Keratinocyte (primary cell): Measurements from ENCODE around the gene PPM1J. TPM values are rescaled to one million over a fixed set of nuclear protein-coding genes. Genes with fewer than 3 reads are reported as not detected.
A peak's percentile ranks its signal among the peaks of the same experiment; 100 is the strongest.

ENCODE experiments used
- DNase-seq: peaks from one replicate; pipeline ENCODE4 v3.0.0-alpha.2; 2011; ENCODE audit warnings: low read depth, missing footprints, low spot score
- FAIRE-seq: peaks from 2 replicates; lab custom pipeline; 2011; peaks lifted over from hg19 to GRCh38; lab: Jason Lieb, UNC
- H2AFZ ChIP-seq: 2 replicates; pipeline ENCODE4 v1.6.0; 2012; ENCODE audit warnings: low read length, control low read depth, inconsistent platforms; ENCODE audit not compliant: control insufficient read depth
- H3K27ac ChIP-seq: 2 replicates; pipeline ENCODE4 v1.5.1; 2011; ENCODE audit warnings: low read length; ENCODE audit not compliant: control insufficient read depth, insufficient read depth
- H3K27me3 ChIP-seq: 3 replicates; pipeline ENCODE4 v1.6.0; 2011; ENCODE audit warnings: low read length; ENCODE audit not compliant: control insufficient read depth, insufficient read depth; ENCODE audit errors: extremely low read depth
- H3K36me3 ChIP-seq, 2 experiments: 2 replicates in 1 of 2; 3 replicates in 1 of 2; pipeline ENCODE4 v1.5.1; 2011; ENCODE audit warnings: low read length in 2 of 2, mild to moderate bottlenecking in 1 of 2; ENCODE audit not compliant: control insufficient read depth in 2 of 2, insufficient read depth in 2 of 2; ENCODE audit errors: extremely low read depth in 1 of 2
- H3K4me1 ChIP-seq: 3 replicates; pipeline ENCODE4 v1.5.1; 2011; ENCODE audit warnings: low read length; ENCODE audit not compliant: control insufficient read depth, insufficient read depth; ENCODE audit errors: extremely low read depth
- H3K4me2 ChIP-seq: 3 replicates; pipeline ENCODE4 v1.6.0; 2011; ENCODE audit warnings: low read depth, low read length; ENCODE audit not compliant: control insufficient read depth, insufficient read depth; ENCODE audit errors: extremely low read depth
- H3K4me3 ChIP-seq, 3 experiments: fragments of 200-600 bp in 1 of 3; sonication (generic) in 1 of 3; 2 replicates in 2 of 3; 3 replicates in 1 of 3; pipeline ENCODE4 v1.5.1; 2011 to 2016; ENCODE audit warnings: low read length in 3 of 3, mild to moderate bottlenecking in 3 of 3, control low read depth in 2 of 3, inconsistent platforms in 1 of 3, low read depth in 1 of 3, mixed read lengths in 1 of 3, mixed run types in 1 of 3, moderate library complexity in 1 of 3; ENCODE audit not compliant: control insufficient read depth in 2 of 3, insufficient read depth in 2 of 3; ENCODE audit errors: extremely low read depth in 1 of 3
- H3K79me2 ChIP-seq: 2 replicates; pipeline ENCODE4 v1.6.0; 2012; ENCODE audit warnings: low read length; ENCODE audit not compliant: control insufficient read depth, insufficient read depth
- H3K9ac ChIP-seq: 3 replicates; pipeline ENCODE4 v1.6.0; 2011; ENCODE audit warnings: low read length; ENCODE audit not compliant: control insufficient read depth, insufficient read depth; ENCODE audit errors: extremely low read depth
- H3K9me1 ChIP-seq: 3 replicates; pipeline ENCODE4 v1.6.0; 2011; ENCODE audit warnings: low read length; ENCODE audit not compliant: control insufficient read depth, insufficient read depth; ENCODE audit errors: extremely low read depth
- H3K9me3 ChIP-seq: 2 replicates; pipeline ENCODE4 v1.5.1; 2012; ENCODE audit warnings: low read depth, low read length; ENCODE audit not compliant: control insufficient read depth
- H4K20me1 ChIP-seq: 3 replicates; pipeline ENCODE4 v1.6.0; 2011; ENCODE audit warnings: low read length; ENCODE audit not compliant: control insufficient read depth, insufficient read depth; ENCODE audit errors: extremely low read depth
- CTCF ChIP-seq, 3 experiments: IDR thresholded peaks in 1 of 3; conservative IDR thresholded peaks in 1 of 3; optimal IDR thresholded peaks in 1 of 3; 2 replicates in 2 of 3; 3 replicates in 1 of 3; pipeline versions ENCODE3 to v1.5.1; 2011; ENCODE audit warnings: low read length in 3 of 3, mild to moderate bottlenecking in 3 of 3, moderate library complexity in 2 of 3, control low read depth in 1 of 3, inconsistent platforms in 1 of 3; ENCODE audit not compliant: insufficient read depth in 2 of 3; ENCODE audit errors: extremely low read depth in 1 of 3
- EZH2 ChIP-seq: IDR thresholded peaks from one replicate; pipeline ENCODE4 v1.6.1; 2012; ENCODE audit warnings: inconsistent platforms, mild to moderate bottlenecking, low read length, moderate library complexity
- dilution Hi-C: fragments of 300-500 bp; cut with MboI; formaldehyde crosslinking; loops from one replicate; pipeline ENCODE4 v1.7.0; 2020; ENCODE audit warnings: low sequenced_read_pairs; ENCODE audit not compliant: extremely low pct_ligation_motif_present
- polyA plus RNA-seq, 5 experiments: library from polyadenylated mRNA; depleted of rRNA in 3 of 5; stranded (reverse) in 3 of 5; stranded (forward) in 1 of 5; unstranded in 1 of 5; fragments of >200 nt; gene quantifications; 1 replicate in 1 of 5; 2 replicates in 3 of 5; 3 replicates in 1 of 5; pipeline versions ENCODE4 v1.2.1 to v1.2.3, GENCODE V29; 2011 to 2012; ENCODE audit warnings: missing spikeins in 2 of 5, low read depth in 1 of 5, low replicate concordance in 1 of 5

PPM1J gene
- polyA plus RNA-seq, 1 donor (not counting 4 experiments of a cell fraction or from before 2014, with no cell fraction given), result 7.7 TPM

GRCh38 chr1:112744009-112744578, 29.0 kb upstream of the PPM1J start:
- H4K20me1 ChIP-seq, result no peaks in the 10 kb centered on the region
- FAIRE-seq (no peak), DNase-seq (no peak)
- peak; percentile 20 to 71 (median 43) for TF ChIP-seq CTCF (optimal IDR thresholded peaks at IDR 0.05 in 1 of 3, IDR thresholded peaks at IDR 0.05 in 1 of 3, conservative IDR thresholded peaks at IDR 0.05 in 1 of 3; ENCODE audit: extremely low read depth in 1 of 3, insufficient read depth in 2 of 3, low read length in 3 of 3)
- peak; percentile 60 for TF ChIP-seq EZH2
- no peaks in the 10 kb centered on the region for H3K36me3 ChIP-seq
- peaks cover 7% of the 10 kb centered on the region for H3K27me3 ChIP-seq
- dilution Hi-C loops, result no loop called here
- peak overlapping the region in 2 of 3 experiments; percentile 10 to 60 for H3K4me3 ChIP-seq
- peak overlapping the region; percentile 63 for H2AFZ ChIP-seq
- H3K4me2 ChIP-seq, result peak overlapping the region; percentile 74
- no peaks in the 10 kb centered on the region for H3K9me1 ChIP-seq
- H3K79me2 ChIP-seq, result no peaks in the 10 kb centered on the region
- no peaks in the 10 kb centered on the region for H3K4me1 ChIP-seq
- H3K9ac ChIP-seq, result peak overlapping the region; percentile 47
- H3K27ac ChIP-seq, result no peak overlapping the region
- H3K9me3 ChIP-seq, result no peaks in the 10 kb centered on the region

- peak overlapping the region; percentile 63 for H2AFZ ChIP-seq
- FAIRE-seq, result no peak
- dilution Hi-C loops, result no loop called here
Observed at GRCh38 chr1:112743174-112744008, 28.3 kb upstream of the PPM1J start.

More at GRCh38 chr1:112743174-112744008, 28.3 kb upstream of the PPM1J start:
- TF ChIP-seq EZH2 (no peak), CTCF (optimal IDR thresholded peaks at IDR 0.05 in 1 of 3, IDR thresholded peaks at IDR 0.05 in 1 of 3, conservative IDR thresholded peaks at IDR 0.05 in 1 of 3; ENCODE audit: extremely low read depth in 1 of 3, insufficient read depth in 2 of 3, low read length in 3 of 3) (no peak)
- DNase-seq, result no peak
- no peak overlapping the region for H3K27ac ChIP-seq
- no peaks in the 10 kb centered on the region for H3K9me1 ChIP-seq
- H3K4me3 ChIP-seq, result peak overlapping the region in 2 of 3 experiments; percentile 10 to 60
- H3K36me3 ChIP-seq, result no peaks in the 10 kb centered on the region
- H3K9ac ChIP-seq, result peak overlapping the region; percentile 47
- peaks cover 7% of the 10 kb centered on the region for H3K27me3 ChIP-seq
- H3K79me2 ChIP-seq, result no peaks in the 10 kb centered on the region
- no peaks in the 10 kb centered on the region for H4K20me1 ChIP-seq
- H3K4me1 ChIP-seq, result no peaks in the 10 kb centered on the region
- peak overlapping the region; percentile 74 for H3K4me2 ChIP-seq
- H3K9me3 ChIP-seq, result no peaks in the 10 kb centered on the region
